Stimulated activated CD8-positive, alpha-beta memory T cell treated with anti-CD3 and anti-CD28 coated beads, Interleukin-15, amount 100 ng/mL, for 1 hour (primary cell): ENCODE results near the gene CCSAP.
"Not testable (repeated sequence)": the region's sequence is repeated elsewhere in the genome, so short reads cannot be mapped to it uniquely, and the experiment has no call there.

Experiments
- DNase-seq: peaks from one replicate; pipeline ENCODE4 v3.0.0-alpha.2; 2020; ENCODE audit warnings: low read depth

Gene CCSAP

DNA sequence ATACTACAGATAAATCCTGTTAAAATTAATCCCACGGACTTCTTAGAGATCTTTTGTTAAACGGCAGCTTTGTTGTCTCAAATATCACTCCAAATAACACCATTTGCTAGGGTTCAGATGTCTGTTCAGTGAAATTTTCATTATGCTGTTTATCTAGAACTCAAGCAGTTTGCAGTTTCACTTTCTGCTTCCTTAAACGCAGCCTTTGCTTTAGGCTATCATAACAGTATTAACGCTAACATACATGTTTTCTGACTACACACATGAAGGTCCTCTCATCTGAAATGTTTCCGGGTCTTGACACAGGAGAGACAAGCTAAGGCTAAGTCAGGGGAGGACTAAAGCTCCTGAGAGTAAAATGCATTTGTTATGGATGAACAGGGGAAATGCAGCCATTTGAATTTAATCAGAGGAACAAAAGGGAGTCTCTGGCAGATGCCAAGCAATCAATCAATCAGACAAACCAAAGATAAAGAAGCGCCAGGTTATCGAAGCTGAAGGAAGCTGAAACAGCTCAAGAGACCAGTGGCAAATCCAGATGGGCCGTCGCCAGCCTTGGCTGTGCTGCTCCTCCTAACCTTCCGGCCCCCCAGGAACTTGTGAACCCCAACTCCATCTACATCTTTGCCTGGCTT is 16.9 kb downstream of the CCSAP start:
- DNase-seq, result no peak

DNA sequence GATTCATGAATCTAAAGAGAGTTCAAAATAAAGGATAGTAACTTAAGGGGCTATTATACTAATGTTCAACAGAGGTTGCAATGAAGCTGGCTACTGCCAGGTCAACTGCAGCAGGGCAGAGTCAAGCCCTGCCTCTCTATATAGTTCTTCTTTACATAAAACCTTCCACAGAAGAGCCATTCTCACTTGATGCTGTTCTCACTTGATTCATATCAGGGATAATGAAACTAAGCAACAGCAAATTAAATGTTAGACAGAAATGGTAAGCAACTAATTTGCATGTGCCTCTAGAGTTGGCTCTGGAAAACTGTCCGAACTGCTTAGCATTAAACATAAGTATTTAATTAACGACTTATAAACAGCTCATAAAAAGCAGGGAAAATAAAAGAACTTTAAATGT is 17.4 kb downstream of the CCSAP start:
- DNase-seq, result no peak

DNA sequence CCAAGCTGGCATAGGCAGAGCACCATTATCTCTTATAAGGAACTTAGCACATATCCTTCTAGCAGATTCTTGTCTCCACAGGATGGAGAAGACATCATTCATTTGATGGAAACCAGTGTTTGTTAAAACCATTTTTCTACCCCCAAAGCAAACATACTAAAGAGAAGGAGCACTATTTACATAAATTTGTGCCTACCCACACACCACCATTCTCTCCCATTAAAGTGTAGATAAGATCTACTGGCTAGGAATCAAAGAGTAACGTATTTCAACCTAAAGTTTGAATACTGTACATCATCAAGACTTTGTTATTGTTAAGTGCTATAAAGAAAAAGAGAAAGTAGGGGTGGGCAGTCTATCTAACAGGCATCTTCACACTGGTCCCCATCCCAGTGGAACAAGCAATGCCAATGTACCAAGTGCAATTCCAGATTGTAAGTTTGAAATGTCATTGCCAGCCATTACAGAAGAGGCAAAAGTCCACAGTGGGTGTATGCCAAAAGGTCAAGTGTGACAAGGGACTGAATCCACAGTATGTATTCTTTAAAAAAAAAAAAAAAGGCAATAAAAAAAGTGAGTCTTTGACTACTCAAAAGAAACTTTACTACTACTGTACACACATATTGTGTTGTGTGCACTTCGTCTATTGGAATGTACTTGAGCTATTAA is 18.8 kb downstream of the CCSAP start:
- DNase-seq, result no peak

DNA sequence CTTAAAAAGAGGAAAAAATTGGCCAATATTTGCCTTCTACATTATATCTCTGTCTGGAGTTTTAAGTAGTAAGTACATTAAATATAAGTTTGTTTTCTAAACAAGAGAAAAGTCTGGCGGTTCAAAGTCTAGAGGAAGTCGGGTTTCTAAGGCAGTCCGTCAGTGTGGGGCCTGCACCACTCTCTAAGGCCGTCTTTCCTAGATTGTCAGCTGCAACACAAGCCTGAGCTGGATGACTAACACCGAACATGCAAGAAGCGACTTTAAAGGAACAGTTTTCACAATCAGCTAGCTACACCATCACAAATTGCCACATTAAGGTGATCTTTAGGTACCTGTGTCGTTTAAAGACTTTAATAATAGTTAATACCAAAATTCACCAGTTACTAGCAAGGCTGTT is 19.6 kb downstream of the CCSAP start:
- no peak for DNase-seq

DNA sequence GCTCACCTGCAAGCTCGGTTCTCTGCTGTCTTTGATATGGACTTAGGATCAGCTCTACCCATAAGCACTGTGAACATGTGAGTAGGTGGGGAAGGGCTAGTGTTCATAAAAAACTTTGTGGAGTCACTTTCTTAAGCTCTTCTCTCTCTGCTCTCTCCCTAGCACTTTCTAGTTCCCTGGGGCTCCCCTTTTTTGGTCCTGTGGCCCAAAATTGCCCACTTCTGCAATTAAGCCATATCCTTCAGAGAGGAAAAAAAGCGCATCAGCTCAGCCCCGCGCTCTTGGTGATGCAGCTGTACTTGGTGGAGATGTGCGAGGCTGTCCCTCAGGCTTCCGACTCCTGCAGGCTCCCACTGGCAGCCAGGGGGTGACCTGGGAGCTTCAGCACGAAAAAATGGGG is 23.4 kb downstream of the CCSAP start:
- no peak for DNase-seq

DNA sequence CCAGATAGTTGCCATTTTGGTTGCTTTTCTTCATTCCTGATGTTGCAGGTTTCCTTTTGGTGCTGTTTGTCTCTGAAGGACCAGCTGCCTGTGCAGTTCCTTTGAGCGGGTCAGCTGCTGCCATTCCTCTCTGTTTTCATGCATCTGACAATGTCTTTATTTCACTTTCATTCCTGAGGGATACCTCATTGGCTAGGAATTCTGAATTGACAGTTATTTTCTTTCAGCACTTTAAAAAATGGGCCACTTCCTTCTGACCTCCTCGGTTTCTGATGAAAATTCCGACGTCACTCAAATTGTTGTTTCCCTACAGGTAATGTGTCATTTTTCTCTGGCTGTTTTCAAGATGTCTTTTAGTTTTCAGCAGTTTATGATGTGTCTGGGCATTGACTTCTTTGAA is 24.8 kb downstream of the CCSAP start:
- DNase-seq, result no peak

DNA sequence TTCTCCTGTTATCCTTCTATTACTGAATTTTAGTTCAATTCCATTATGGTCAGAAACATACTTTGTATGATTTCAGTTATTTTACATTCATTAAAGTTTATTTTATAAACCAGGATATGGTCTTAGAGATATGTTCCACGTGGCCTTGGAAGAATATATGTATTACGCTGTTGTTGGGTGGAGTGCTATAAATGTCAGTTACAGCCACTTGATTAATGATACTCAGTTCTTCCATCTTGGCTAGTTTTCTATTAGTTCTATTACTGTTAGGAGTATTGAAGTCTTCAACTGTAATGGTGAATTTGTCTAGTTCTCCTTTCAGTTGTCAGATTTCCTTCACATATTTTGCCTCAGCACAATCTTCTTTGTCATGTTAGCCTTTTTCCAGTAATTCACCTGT is 26.7 kb downstream of the CCSAP start:
- no peak for DNase-seq

DNA sequence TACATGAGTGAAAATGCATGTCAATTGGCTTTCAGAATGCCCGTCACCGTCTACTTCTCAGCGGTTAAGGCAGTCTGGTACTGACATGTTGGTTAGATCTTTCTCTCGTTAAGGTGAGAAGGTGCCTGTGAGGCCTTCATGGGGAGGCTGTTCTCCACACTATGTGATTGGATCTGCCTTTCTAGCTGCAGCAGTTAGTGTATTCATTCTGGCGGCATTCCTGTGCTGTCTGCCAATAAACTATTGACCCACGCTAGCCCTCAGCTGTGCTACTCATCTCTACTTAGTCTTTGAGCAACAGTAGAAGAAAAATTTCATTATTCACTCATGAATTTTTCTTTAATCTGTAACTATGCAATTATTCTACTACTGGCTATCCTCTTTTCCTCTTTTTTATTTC is 32.0 kb downstream of the CCSAP start:
- DNase-seq, result no peak

DNA sequence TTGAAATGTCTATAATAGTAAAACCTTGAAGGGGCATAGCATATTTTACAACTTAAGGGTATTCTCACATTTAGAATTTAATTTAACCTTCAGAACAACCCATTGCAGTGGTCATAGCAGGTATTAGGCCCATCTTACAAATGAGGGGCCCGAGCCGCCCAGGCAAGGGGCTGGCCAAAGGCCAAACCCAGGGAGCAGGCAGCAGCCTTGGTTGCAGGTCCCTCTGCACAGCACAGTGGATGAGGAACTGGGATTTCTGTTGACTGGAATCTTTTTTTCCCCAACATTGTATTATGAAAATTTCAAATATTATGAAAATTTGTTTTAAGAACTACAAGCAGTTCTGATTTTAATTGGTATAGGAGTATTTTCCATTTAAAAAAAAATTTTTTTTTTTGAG is 33.2 kb downstream of the CCSAP start:
- no peak for DNase-seq

DNA sequence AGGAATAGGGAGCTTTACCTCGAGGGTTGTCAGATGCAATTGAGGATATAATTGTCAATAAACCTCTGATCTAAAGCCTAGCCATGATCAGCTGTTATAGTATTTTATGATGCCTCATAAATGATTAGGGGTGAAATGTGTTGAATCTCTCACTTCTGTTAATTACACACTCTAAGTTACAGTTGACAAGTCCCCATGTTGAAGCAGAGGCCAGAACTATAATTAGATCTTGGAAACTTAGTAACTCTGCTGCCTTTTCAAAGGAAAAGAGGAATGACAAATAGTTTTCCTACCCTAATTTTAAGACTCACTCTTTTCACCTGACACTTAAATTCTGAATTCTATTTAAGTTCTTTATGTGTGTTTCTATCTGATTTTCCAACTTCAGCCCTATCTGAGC is 33.8 kb downstream of the CCSAP start:
- DNase-seq, result no peak

DNA sequence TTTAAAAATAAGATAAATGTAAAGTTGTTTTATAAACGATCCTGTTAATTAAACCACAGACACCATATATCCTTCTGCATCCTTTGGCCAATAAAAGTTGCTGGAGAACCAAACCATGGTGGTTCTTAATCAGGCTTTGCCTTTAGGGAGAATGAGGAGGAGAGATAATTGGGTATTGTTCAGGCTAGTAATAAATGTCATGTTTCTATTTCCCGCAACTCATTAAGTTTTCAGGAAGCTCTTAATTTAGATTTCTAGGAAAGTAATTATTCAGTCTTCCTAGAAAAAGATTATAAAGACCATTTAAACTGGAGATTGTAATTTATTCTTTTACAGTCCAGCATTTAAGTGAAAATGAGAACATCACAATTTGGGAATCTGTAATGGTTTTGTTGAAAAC is 37.5 kb downstream of the CCSAP start:
- no peak for DNase-seq

DNA sequence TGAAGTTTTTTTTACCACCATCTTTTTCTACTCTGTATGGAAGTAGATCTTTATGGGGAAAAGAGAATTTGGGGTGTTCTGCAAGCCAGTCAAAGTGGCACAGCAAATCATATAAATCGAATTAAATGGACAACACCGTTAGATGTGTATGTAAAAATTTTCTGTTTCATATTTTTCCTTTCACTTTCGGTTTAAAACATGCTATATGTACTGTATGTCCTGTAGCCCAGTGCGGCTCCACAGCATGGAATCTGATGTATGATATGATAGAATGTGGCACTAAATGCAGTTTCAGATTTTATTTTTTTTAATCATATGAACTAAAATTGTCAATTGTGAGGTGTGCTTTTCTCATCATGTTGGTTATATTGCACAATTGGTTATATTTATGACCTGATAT is 39.0 kb downstream of the CCSAP start:
- no peak for DNase-seq

DNA sequence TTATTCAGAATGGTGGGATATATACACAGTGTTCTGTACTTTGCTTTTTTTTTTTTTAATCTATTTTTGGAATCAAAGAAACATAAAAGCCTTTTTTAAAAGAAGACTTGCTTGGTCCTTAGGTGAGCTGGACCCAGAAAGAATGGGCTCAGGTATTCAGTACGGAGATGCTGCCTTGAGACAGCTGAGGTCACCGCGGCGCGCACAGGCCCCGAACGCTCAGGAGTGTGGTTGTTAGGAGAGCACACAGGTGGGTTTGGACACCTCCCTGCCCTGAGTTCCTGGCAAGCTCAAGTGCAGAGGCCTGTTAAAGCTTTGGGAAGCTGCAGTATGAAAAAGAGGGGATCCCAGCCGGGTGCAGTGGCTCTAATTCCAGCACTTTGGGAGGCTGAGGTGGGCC is 40.1 kb downstream of the CCSAP start:
- no peak for DNase-seq

DNA sequence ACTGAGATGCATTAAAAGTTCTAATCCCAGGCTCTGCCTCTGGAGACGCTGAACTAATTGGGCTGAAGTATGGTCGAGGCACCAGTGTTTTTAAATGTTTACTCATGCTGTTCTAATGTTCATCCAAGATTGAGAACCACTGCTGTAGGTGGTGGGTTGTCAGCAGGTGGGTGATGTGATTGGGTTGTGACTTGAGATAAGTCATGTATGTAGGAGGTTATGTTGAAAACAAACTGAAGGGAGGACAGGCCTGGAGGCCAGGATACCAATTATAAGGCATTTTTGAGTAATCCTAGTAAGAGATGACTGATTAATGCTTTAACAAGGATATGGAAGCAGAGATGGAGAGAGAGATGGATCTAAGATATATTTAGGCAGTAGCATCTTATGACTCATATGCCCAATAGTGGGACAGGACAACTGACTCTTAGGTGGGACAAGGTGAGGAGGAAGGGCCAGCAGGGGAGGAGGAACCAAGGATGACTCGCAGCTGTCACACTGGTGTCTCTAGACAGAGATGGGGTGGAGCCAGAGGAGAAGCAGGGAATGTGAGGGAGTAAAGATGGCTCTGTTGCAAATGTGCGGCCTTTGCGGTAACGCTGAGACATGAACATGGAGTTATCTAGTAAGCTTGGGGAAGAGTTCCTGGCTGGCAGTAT is 42.6 kb downstream of the CCSAP start:
- no peak for DNase-seq

DNA sequence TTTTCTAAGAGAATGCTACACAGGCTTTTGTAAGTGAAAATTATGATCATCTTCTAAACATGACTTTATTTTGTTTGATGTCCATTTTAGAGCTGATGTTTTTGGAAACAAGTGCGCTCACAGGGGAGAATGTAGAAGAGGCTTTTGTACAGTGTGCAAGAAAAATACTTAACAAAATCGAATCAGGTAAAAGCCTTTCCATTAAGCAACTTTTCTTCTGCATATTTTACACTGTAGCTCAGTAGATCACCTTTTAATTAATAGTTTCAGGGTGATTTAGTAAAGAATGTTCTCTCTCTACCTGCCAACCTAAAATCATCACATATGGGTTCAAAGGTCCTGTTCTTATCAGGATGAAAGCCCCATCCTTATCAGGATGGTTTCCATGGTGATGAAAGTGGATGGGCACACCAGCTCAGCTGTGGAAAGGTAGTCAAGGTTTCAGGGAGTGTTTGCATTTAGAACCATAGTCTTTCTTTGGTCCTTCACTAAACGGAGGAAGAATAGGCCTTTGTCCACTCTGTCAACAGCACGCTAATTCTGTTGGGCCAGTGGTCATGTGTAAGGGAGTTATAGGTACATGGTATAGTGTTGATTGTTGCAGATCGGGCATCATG is 43.9 kb downstream of the CCSAP start:
- no peak for DNase-seq

DNA sequence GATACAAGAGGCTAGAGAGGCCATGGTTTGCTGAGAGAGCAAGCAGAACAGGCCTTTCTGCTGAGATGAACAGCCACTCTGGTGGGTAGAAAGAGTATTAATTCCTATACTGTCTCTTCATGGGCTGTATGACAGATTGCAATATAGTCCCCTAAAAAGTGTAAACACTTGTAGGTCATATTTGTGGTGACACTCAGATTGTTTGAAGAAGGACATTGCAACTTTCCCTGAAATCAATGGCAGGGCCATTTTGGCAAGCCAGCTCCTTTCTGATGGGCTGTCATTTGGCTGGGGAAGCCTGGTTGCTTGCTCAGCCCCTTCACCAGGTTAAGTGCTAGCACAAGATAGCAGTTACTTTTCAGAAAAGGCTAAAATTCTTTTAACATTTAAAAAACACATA is 44.4 kb downstream of the CCSAP start:
- DNase-seq, result no peak

DNA sequence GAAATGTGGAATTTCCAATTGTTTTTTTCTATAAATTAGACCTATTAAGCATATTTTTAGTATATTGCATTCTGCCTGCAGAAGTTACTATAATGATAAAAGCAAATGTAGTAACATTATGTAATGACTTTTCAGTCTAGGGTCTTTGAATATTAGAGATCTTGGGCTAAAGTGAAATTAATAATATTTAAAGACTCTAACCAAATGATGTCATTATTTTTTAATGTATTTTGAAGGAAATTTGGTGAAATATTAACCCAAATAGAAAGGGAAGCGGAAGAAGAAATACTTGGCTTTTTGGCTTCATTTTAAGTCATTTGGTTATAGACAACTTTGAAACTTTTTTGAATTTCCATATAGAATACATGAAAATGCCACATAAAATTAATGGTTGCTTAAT is 45.1 kb downstream of the CCSAP start:
- DNase-seq, result no peak

DNA sequence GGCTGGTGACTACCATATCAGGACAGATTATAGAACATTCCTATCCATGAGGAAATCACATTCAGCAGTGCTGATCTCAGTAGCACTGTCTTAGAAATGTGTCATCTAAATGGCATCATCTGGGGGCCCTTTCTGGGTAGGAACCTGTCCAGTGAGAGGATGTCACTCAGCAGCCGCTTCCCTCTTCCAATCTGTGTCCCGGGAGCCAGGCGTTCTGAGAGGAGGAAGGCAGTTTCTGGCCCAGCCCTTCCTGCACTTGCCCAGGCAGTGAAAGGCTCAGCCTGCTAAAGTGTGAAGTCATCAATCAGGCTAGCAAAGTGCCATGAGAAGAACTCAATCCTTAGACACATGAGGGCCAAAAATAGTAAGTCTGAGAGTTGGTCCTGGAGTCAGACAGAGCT is 46.3 kb downstream of the CCSAP start:
- no peak for DNase-seq

DNA sequence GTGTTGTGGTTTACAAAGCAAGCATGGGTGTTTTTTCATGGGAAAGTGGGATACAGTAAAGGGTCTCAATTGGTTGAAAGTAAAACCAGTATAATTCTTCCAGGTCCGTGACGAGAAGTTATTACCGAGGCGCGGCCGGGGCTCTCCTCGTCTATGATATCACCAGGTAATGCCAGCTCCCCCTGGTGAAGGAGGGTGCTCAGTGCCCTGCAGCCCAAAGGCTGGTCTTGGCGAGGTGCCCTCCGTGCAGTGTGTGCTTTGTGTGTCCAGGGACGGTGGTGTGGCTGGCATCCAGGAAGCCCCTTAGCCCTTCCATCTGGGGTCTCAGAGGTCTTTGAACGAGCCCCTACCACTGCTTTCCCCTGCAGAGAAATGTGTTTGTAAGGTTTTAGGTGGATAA is 47.1 kb downstream of the CCSAP start:
- DNase-seq, result no peak

DNA sequence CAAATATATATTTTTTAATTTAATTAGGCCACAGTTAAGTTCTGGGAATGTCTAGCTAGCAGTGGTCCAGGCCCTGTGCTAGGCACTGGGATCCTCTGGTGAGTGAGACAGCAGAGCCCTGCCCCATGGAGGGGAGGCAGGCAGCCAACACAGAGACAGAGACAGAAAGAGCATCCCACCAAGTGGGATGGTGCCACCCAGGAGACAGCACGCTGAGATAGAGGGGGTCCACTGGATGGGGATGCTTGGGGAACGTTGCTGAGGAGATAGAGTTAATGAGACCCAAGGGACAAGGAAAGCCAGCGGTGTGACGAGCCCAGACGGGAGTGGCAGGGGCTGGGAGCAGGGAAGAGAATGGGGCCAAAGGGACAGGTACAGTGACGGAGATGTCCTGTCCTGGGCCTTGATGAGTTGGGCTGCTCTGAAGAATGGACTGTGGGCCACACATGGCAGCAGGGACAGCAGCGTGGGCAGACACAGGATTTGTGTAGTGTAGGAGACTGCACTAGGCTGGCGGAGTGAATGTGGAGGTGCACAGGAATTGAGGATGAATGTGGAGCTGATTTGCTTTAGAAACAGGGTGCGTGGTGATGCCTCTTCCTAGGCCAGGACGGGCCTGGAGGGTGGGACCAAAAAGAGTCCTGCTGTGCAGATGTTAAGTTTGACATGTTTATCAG is 49.2 kb downstream of the CCSAP start:
- DNase-seq, result no peak

DNA sequence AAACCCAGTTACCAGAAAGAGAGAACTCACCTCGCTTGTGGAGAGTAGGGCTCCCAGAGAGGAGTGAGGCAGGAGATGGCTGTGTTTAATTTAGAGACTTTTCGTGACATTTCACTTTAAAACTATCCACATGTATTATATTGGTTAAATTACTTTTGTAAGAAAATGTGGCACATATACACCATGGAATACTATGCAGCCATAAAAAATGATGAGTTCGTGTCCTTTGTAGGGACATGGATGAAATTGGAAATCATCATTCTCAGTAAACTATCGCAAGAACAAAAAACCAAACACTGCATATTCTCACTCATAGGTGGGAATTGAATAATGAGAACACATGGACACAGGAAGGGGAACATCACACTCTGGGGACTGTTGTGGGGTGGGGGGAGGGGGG is 51.2 kb downstream of the CCSAP start:
- DNase-seq, result not testable (repeated sequence)

DNA sequence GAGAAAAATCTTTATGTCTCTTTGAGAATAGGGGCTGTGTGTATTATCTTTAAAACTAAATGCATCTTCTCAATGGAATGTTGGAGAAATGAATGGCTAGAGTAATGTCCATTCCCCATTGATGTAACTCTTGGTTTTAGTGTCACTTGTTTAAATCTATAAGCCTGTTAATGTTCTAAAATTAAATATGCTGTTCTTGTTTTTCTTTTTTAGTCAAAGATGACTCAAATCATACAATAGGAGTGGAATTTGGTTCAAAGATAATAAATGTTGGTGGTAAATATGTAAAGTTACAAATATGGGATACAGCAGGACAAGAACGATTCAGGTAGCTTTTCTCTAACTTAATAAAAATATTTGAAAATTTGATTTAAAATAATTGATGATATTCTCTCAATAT is 54.3 kb downstream of the CCSAP start:
- no peak for DNase-seq

DNA sequence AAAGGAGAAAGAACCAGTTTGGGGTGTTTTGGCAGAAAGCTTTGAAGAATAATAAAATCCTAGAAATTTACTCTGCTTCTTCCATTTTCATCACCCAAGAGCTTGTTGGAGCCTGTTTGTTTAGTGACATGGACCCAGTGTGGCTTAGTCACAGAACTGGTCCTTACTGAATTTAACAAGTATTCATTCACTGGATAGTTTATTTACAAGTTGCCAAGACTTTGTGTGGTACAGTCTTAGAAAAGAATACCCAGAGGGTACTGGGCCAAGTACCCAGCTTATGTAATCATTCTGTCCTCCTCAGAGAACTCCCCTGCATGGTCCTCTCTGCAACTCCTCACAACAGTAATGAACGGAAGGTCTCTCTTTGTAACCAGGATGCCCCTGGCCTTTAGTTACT is 55.6 kb downstream of the CCSAP start:
- DNase-seq, result no peak
